Upper lobe of right lung (tissue), 1 donor: ENCODE results near the gene ZSCAN21. TPM values are rescaled to one million over a fixed set of nuclear protein-coding genes. Genes with fewer than 3 reads are reported as not detected.

Source experiments
- ATAC-seq: fragments of 200-7000 bp; cut with Tn5 transposase; one replicate; pipeline ENCODE4 v1.9.1; 2020; ENCODE audit warnings: mild to moderate bottlenecking, moderate library complexity
- DNase-seq: peaks from one replicate; pipeline ENCODE4 v3.0.0-alpha.2; 2020
- H3K27ac ChIP-seq: fragments of 200-600 bp; one replicate; pipeline ENCODE4 v1.8.0; 2022
- H3K27me3 ChIP-seq: fragments of 200-600 bp; one replicate; pipeline ENCODE4 v1.8.0; 2022; ENCODE audit warnings: mild to moderate bottlenecking
- H3K36me3 ChIP-seq: fragments of 200-600 bp; one replicate; pipeline ENCODE4 v1.8.0; 2022
- H3K4me1 ChIP-seq: fragments of 200-600 bp; one replicate; pipeline ENCODE4 v1.8.0; 2022
- H3K4me3 ChIP-seq: fragments of 200-600 bp; one replicate; pipeline ENCODE4 v1.8.0; 2022; ENCODE audit warnings: mild to moderate bottlenecking
- H3K9me3 ChIP-seq: fragments of 200-600 bp; one replicate; pipeline ENCODE4 v1.8.0; 2022
- CTCF ChIP-seq: fragments of 200-600 bp; IDR thresholded peaks from one replicate; pipeline ENCODE4 v1.8.0; 2022; ENCODE audit warnings: antibody characterized with exemption
- intact Hi-C: fragments of 100-400 bp; cut with DNase I; formaldehyde crosslinking; loops from one replicate; pipeline ENCODE4 v1.11.0; 2022
- total RNA-seq: library from RNA; stranded (reverse); fragmentation: NEBNext Ultra II Directional; extraction: Animal tissue kit (Norgen Biotek cat#: 25700); gene quantifications from one replicate; pipeline ENCODE4 v1.2.1, GENCODE V29; 2021
- donor health status: DM: no; HTN: yes; CAD: no; lungs with severe emphysema.

Gene ZSCAN21
- total RNA-seq, 1 donor from 2014 or later, result 10.0 TPM

DNA sequence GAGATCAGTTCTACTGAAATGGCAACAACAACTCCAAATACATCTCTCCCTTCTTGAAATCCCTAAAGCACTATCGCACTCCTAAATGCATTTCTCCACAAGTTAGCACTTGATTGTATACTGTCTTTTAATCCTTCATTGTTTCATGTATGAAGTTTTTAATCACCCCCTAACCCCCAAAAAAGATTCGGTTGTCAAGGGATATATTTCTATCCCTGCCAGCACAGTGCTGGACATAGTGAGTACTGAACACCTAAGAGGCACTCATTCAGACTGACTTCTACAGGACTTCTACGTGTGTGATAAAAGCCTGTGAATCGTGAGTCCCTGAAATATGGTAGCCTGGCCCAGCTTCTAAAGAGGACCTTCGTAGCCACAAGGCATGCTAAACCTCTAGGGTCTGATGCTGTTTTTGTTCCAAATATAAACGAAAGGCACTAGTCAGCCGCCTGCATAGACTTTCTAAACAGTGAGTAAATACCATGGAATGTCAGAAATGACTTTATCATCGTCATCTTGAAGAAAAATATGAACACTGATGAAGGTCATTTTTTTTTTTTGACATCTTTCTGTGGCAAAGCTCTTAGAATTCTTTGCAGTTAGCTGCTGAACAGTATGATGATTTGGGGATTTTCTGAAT is 14.6 kb upstream of the ZSCAN21 start:
- DNase-seq, result no peak
- Histone ChIP-seq H3K27ac (no peak overlapping the region), H3K36me3 (peaks cover 56% of the 10 kb centered on the region), H3K27me3 (no peaks in the 10 kb centered on the region), H3K4me1 (peaks cover 20% of the 10 kb centered on the region), H3K4me3 (no peak overlapping the region), H3K9me3 (no peaks in the 10 kb centered on the region)
- ATAC-seq, result no peak
- intact Hi-C loops, result no loop called here
- no peak for TF ChIP-seq CTCF

- Histone ChIP-seq H3K36me3 (peaks cover 47% of the 10 kb centered on the region), H3K4me3 (no peak overlapping the region), H3K4me1 (peaks cover 20% of the 10 kb centered on the region), H3K27ac (peak overlapping the region; percentile 34), H3K27me3 (no peaks in the 10 kb centered on the region), H3K9me3 (no peaks in the 10 kb centered on the region)
- no peak for TF ChIP-seq CTCF
- ATAC-seq, result no peak
- intact Hi-C loops, result no loop called here
- no peak for DNase-seq
Observed at GRCh38 chr7:100035876-100036275, 13.7 kb upstream of the ZSCAN21 start.

GRCh38 chr7:100038326-100038725 is 11.2 kb upstream of the ZSCAN21 start:
- Histone ChIP-seq H3K4me1 (peaks cover 20% of the 10 kb centered on the region), H3K4me3 (no peak overlapping the region), H3K27me3 (no peaks in the 10 kb centered on the region), H3K27ac (no peak overlapping the region), H3K9me3 (no peaks in the 10 kb centered on the region), H3K36me3 (peaks cover 25% of the 10 kb centered on the region)
- intact Hi-C loops, result no loop called here
- DNase-seq (no peak), ATAC-seq (no peak)
- no peak for TF ChIP-seq CTCF

DNA sequence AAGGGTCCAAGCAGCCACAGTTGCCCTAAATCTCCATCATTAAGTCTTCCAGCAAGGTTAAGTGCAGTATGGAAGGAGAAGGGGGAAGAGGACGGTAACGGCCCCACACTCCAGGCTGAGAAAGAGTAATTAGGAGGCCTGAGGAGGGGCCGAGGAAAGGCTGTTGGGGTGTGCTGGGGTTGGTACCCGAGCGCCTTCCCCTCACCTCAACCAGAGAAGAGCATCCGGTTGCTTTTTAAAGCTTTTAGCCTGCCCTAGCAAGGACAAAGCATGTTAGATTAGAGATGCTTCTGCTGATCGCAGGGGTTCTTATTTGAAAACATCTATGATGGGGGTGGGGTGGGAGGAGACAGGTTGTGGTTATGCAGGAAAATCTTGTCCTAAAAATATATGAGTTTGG is 9.0 kb upstream of the ZSCAN21 start:
- intact Hi-C loops, result no loop called here
- Histone ChIP-seq H3K4me1 (peaks cover 19% of the 10 kb centered on the region), H3K27me3 (no peaks in the 10 kb centered on the region), H3K4me3 (no peak overlapping the region), H3K36me3 (peaks cover 2% of the 10 kb centered on the region), H3K9me3 (no peaks in the 10 kb centered on the region), H3K27ac (no peak overlapping the region)
- ATAC-seq (no peak), DNase-seq (no peak)
- TF ChIP-seq CTCF, result no peak

GRCh38 chr7:100044718-100045117 is 4.9 kb upstream of the ZSCAN21 start:
- H3K27ac ChIP-seq, result no peak overlapping the region
- intact Hi-C loops, result no loop called here
- no peaks in the 10 kb centered on the region for H3K9me3 ChIP-seq
- no peaks in the 10 kb centered on the region for H3K27me3 ChIP-seq
- DNase-seq (no peak), ATAC-seq (peak; percentile 49)
- H3K4me3 ChIP-seq, result no peak overlapping the region
- H3K36me3 ChIP-seq, result no peaks in the 10 kb centered on the region
- TF ChIP-seq CTCF, result no peak
- no peaks in the 10 kb centered on the region for H3K4me1 ChIP-seq

GRCh38 chr7:100048680-100049079 is 894 bp upstream of the ZSCAN21 start:
- DNase-seq (no peak), ATAC-seq (no peak)
- no peak for TF ChIP-seq CTCF
- Histone ChIP-seq H3K27ac (no peak overlapping the region), H3K27me3 (no peaks in the 10 kb centered on the region), H3K36me3 (no peaks in the 10 kb centered on the region), H3K4me1 (peaks cover 7% of the 10 kb centered on the region), H3K4me3 (no peak overlapping the region), H3K9me3 (no peaks in the 10 kb centered on the region)
- intact Hi-C loops, result no loop called here
